GM20431 (cell line): ENCODE results near the gene QRFP.

Source experiments
- in situ Hi-C: fragments of 300-500 bp; cut with MseI, MboI; formaldehyde crosslinking; loops from one replicate; pipeline ENCODE4 v1.15.0; 2020; ENCODE audit warnings: low sequenced_read_pairs; ENCODE audit not compliant: unreplicated experiment

The QRFP gene

DNA sequence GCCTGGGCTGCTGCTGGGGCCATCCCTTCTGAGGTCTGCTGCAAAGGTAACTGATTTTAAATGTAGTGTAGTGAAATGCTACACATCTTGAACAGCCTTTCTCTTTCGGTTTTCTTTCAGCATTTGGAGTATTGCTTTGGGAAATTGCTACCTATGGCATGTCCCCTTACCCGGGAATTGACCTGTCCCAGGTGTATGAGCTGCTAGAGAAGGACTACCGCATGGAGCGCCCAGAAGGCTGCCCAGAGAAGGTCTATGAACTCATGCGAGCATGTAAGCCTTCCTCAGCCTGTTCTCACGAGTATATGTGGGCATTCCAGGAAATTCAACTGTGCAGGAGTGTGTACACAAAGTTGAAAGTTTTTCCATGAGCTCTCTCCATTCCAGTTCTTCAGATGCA, 18.3 kb downstream of the QRFP start:
- in situ Hi-C loops = no loop called here

GRCh38 chr9:130877300-130877699, 19.3 kb downstream of the QRFP start:
- in situ Hi-C loops = no loop called here

- in situ Hi-C loops = no loop called here
Observed at GRCh38 chr9:130874783-130875182, 21.8 kb downstream of the QRFP start.

GRCh38 chr9:130873966-130874365, 22.6 kb downstream of the QRFP start:
- in situ Hi-C loops = no loop called here

- in situ Hi-C loops = no loop called here
Observed at GRCh38 chr9:130872912-130873503, 23.6 kb downstream of the QRFP start.

- in situ Hi-C loops = no loop called here
Observed at GRCh38 chr9:130872508-130872907, 24.1 kb downstream of the QRFP start.

GRCh38 chr9:130872093-130872492, 24.5 kb downstream of the QRFP start:
- in situ Hi-C loops = no loop called here

DNA sequence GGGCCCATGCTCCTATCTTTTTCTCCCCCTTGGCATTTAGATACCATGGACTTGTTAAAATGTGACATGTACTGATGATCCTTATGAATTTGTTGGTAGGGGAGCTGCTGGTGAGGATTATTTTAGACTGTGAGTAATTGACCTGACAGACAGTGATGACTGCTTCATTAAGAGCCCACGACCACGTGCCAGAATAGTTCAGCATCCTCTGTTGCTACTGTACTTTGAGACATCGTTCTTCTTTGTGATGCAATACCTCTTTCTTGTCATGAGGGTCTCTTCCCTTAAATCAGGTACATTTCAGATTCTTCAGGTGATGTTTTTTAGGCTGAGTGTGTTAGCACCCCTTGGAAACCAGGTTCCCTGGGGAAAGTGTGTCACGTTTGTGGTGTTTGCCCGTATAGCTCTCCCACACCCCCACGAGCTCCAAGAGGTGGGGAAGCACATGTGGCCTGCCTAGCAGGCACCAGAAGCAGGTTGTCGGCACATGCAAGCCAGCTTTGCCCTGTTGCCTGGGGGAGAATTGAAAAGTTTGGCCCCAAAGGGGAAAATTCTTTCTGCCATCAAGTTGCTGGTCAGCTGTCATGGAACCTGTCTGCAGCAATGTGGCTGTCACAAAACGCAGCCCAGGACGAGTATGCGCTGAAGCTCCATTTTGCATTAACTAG, 25.1 kb downstream of the QRFP start:
- in situ Hi-C loops = no loop called here

DNA sequence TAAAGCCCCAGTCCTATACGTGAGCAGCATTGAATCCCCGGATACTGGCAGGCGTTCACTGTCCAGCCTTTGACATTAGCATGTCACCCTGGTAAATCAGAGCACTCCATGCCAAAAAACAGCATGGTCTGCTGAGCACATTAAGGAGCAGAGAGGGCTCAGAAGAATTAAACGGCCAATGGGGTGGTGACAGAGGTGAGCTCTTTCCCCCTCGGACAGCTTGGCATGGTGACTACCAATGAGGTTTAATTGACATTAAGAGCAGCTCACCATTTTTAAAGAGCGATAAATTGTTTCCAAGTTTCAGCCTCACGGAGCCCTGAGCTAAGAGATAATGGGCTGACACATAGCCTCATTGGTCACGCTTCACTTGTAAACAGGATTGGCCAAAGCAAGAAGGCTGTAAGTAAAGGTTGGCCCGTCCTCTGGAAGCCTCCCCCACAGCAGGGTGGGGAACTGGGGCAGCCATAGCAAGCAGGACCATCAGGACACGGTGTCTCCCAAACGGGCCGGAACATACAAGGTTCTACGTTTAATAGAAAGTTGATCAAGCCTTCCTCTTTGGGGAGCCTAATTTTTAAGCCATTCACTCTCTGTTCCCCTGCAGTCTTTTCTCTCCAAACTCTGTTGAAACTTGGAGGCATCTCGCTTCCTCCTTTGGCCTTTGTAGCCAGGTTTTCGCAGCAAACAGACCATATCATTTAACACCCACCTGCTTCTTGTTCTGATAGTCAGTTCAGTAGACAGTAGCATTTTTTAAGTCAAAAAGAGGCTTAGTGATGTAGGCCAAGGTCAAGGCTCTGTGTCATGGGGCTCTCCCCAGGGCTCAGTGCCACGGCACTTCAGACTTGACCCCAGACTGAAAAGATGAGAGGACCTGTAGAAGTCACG, 25.9 kb downstream of the QRFP start:
- in situ Hi-C loops = no loop called here

DNA sequence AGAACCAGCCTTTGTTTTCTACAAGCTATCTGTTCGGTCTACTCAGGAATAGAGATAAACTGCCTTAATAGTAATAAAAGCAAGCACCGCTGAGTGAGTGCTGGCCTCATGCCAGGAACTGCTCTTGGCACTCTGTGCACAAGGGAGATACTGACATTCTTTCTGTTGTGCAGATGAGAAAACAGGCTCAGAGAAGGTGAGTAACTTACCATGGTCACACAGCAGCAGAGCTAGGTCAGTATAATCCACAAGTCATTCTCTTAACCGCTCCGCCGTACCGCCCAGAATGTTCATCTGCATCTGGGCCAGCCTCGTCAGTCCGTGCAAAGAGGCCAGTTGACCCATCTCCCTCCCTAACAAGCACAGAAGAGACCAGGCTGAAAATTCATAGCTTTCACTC, 27.4 kb downstream of the QRFP start:
- in situ Hi-C loops = loop anchor here (10.0 kb wide), 1 partner anchor 164 kb away; no protein-coding TSS in a partner anchor

GRCh38 chr9:130868230-130868629, 28.4 kb downstream of the QRFP start:
- in situ Hi-C loops = loop anchor here (10.0 kb wide), 1 partner anchor 163 kb away; no protein-coding TSS in a partner anchor

- in situ Hi-C loops = loop anchor here (10.0 kb wide), 1 partner anchor 163 kb away; no protein-coding TSS in a partner anchor
Observed at GRCh38 chr9:130867556-130867955, 29.1 kb downstream of the QRFP start.

- in situ Hi-C loops = loop anchor here (10.0 kb wide), 1 partner anchor 162 kb away; no protein-coding TSS in a partner anchor
Observed at GRCh38 chr9:130866474-130866965, 30.1 kb downstream of the QRFP start.

DNA sequence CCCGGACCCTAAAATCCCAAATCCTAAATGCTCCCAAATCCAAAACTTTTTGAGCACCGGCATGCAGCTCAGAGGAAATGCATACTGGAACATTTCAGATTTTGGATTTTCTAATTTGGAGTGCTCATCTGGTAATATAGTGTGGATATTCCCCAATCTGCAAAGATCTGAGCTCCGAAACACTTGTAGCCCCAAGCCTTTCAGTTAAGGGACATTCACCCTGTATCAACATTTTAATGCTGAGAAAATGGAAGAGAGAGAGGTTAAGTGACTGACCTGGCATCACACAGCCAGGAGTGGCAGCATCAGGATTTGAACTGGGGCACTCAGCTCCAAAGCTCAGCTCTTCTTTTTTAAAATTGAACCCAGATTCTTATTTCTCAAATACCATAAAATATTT, 30.7 kb downstream of the QRFP start:
- in situ Hi-C loops = loop anchor here (10.0 kb wide), 1 partner anchor 161 kb away; no protein-coding TSS in a partner anchor

- in situ Hi-C loops = loop anchor here (10.0 kb wide), 1 partner anchor 160 kb away; no protein-coding TSS in a partner anchor
Observed at GRCh38 chr9:130864541-130864940, 32.1 kb downstream of the QRFP start.

DNA sequence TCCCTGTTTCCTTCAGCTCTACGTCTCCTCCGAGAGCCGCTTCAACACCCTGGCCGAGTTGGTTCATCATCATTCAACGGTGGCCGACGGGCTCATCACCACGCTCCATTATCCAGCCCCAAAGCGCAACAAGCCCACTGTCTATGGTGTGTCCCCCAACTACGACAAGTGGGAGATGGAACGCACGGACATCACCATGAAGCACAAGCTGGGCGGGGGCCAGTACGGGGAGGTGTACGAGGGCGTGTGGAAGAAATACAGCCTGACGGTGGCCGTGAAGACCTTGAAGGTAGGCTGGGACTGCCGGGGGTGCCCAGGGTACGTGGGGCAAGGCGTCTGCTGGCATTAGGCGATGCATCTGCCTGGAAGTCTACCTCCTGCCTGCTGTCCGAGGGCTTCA, 33.9 kb downstream of the QRFP start:
- in situ Hi-C loops = loop anchor here (10.0 kb wide), 1 partner anchor 158 kb away; no protein-coding TSS in a partner anchor

GRCh38 chr9:130862217-130862616, 34.4 kb downstream of the QRFP start:
- in situ Hi-C loops = loop anchor here (10.0 kb wide), 1 partner anchor 157 kb away; no protein-coding TSS in a partner anchor

DNA sequence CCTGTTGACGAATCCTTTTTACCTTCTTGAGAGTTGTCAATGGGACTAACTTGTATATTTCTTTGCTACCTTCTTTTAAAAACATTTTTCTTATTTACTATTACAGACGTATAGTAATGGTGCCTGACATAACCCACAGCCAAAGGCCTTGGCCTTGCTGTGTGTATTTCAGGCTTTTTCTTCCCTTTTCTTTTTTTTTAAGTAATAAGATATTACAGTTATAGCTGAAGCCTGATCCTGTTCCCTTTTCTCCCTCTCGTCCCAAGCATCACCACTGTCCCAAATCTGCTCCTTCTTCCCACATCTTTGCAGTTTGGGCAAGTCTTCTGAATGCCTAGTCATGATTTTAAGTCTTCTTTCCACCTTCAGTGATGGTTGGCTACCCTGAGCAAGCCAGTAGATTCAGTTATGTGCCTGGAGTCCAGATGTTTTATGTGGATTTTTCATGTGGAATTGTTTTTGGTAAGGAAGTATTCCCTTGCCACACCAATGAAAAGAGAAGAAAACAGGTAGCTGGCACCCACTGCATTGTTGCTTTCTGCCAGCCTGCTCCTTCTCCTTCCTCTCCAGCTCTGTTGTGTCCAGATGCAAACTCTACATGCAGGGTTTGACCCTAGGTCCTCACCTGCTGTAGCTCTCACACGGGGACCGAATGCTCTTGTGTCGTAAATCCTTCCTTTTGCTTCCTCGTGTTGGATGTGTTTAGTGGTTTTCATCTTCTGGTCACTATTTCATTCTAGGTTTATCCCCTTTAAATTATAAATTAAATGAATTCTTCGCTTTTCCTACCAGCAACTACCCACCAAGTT, 35.0 kb downstream of the QRFP start:
- in situ Hi-C loops = loop anchor here (10.0 kb wide), 1 partner anchor 157 kb away; no protein-coding TSS in a partner anchor
